SKM-1 (cell line): ENCODE data around the gene TEX2.
"Not testable (repeated sequence)": the region's sequence is repeated elsewhere in the genome, so short reads cannot be mapped to it uniquely, and the experiment has no call there.

Experiments used
- DNase-seq: peaks from one replicate; lab custom pipeline; 2025; ENCODE audit not compliant: unreplicated experiment; lab: John Stamatoyannopoulos, UW

TEX2 gene

DNA sequence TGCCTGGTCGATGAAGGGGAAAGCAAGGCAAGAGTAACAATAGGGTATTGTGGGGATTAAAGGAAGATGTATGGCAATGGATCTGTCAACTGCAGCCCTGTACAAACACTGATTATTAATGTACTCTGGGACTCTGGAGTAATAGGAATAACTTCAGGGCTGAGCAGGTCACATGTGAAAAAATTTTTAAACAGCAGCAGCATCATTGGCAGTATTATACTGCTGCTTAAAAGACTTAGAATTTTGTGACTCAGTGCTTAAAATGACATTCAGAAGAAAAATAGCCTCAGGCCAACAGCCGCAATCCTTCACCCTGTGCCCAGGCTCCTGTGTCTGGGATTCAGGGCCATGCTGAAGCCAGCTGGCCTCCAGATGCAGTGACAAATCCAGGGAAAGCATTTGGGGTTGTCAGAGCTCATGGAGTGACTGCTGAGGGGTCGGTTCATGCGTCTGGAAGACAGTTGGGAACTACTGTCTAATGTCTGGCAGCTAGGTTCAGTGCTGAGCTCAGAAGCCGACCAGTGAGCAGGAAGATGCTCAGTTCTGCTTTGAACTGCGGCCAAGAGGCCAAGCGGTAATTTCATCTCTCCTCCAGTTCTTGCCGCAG is 22.2 kb downstream of the TEX2 start:
- DNase-seq: no peak

DNA sequence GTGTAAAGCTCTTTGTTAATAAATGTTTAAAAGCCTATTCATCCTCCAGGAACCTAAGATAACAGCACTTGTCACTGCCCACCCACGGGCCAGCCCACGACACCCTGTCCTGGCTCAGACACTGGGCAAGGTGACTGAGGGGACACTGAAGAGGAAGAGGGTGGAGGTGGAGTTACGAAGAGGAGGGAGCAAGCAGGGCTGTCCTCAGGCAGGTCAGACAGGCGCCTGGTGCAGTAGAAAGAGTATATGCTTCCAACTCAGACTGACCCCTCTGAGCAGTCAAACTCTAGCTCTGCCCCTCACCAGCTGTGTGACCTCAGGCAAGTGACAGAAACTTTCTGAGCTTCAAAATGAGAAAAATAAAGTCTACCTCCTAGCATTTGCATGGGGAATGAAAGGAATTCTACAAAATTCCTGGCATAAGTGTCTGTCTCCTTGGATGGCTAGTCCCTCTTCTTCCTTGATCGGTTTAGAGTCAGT is 22.8 kb downstream of the TEX2 start:
- DNase-seq: no peak

DNA sequence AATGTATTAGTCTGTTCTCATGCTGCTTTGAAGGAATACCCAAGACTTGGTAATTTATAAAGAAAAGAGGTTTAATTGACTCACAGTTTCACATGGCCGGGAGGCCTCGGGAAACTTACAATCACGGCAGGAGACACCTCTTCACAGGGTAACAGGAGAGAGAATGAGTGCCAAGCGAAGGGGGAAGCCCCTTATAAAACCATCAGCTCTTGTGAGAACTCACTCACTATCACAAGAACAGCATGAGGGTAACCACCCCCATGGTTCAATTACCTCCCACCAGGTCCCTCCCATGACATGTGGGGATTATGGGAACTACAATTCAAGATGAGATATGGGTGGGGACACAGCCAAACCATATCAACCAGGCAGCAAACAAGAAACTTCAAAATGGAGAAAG is 24.6 kb downstream of the TEX2 start:
- not testable (repeated sequence) for DNase-seq

DNA sequence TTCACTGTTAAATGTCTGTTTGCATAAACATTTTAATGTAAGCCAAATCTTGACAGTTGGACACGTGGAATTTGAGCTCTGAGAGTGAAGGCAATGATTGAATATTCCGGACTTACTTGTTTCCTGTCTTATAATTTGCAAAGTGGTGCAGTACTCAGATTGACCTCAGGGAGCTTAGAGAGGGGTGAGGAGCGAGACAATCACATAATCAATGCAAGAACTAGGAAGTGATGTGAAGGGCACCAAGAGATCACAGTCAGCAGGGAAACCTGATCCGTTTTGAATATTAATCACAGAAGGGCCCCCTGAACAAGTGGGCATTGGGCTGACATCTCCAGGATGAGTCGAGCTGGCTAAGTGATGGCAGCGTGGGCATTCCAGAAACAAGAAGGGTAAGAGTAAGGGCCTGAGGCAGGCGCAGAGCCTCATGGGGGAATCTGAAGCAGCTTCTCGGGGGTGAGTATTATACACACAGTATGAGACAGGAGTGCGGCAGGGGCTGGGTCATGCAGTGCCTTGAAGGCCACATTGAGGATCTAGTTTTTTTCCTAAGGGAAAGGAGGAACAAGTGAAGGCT is 26.1 kb downstream of the TEX2 start:
- DNase-seq: no peak

DNA sequence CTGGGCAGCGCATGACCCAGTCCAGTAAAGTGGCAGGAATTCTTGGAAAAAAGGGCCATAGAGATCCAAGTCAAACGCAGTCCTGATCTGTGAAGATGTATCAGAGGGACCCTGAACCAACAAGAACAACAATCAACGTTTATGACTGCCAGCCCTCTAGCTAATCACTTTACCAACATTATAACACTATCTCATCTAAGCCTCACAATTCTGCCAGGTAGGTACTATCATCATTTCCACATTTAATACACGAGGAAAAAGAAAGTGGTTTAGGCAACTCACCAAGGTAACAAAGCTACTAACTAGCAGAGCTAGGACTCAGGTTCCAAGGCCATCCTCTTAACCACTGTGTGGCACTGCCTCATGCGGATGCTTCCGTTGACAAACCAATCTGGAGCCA is 28.1 kb downstream of the TEX2 start:
- no peak for DNase-seq

DNA sequence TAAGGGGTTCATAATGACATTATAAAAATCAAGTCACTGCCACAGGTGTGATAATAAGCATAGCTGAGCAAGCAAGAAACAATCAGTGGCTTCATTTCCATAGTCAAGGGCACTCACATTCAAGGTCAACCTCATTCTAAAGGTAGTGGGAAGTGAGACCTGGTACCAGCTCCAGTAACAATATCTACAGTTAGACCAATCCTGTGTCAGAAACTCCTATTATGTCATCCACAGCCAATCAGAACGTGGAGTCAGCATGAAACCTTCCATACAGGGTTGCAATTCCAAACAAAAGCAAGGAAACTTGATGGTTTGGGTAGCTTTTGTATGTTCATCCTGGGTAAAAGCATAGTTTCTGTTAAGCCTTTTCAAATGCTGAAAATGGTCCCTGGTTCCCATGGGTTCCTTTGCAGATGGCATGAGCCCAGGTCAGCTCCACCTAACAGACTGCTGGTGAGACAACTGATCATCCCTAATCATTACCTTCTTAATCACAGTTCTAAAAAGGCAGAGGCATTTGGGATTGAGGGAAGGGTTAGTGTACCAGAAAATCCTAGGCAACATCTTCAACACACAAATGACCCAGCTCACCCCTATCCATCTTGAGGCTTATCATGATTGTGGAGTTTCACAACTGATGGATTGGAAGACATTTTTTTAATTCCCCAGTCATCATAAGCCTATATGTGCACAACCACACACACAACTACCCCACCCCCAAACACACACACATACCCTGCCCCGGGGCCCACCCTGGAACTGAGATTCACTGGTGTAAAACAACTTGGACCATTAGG is 30.4 kb downstream of the TEX2 start:
- DNase-seq: no peak

DNA sequence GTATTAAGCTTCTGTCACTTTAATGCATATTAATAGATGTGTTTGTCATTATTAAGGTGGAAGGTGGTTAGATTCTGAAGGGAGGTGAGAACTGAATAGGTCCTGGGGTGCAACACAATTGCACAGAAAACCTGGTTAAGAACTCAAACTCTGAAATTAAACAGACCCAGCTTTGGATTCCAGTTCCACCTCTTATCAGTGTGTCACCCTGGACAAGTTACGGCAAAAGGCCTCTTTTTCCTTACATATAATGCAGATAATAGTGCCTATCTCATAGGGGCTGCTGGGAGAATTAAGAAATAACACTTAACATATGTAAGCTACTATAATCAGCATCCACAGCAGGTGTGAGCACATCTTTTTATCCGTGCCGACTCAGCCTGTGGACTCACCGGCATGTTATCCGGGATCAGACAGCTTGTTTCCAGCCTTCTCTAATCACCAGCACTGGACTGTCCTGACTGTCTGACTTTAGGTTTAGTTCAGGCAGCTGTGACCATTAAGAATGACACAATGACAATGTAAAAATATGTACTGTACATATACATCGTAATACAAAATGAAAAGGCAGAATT is 31.4 kb downstream of the TEX2 start:
- no peak for DNase-seq

DNA sequence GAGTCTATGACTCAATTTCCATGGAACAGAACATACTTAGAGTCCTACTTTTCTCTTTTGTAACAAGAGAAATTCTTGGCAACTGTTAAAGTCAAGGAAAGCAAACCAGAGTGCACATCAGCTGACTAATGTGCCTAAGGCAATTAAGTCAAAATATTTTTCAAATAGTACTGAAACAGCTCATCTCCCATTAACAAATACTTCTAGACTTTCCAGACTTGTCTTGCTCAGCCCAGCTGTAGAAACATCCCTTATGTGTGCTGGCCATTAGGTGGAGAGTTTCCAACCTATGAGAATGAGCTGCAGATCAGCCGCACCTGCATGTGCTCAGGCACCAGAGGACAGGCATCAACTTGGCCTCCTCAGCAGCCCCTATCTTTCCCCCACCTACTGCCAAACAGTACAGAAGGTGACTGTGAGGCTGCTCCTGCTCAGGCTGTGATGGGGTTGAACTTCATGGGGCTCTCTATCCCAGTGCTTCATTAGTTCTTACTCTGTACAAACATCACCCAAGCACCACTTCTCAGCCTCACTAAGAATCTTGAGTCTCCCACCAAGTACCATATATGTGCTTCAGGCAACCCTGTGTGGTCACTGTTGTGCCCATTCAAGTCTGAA is 32.2 kb downstream of the TEX2 start:
- no peak for DNase-seq

DNA sequence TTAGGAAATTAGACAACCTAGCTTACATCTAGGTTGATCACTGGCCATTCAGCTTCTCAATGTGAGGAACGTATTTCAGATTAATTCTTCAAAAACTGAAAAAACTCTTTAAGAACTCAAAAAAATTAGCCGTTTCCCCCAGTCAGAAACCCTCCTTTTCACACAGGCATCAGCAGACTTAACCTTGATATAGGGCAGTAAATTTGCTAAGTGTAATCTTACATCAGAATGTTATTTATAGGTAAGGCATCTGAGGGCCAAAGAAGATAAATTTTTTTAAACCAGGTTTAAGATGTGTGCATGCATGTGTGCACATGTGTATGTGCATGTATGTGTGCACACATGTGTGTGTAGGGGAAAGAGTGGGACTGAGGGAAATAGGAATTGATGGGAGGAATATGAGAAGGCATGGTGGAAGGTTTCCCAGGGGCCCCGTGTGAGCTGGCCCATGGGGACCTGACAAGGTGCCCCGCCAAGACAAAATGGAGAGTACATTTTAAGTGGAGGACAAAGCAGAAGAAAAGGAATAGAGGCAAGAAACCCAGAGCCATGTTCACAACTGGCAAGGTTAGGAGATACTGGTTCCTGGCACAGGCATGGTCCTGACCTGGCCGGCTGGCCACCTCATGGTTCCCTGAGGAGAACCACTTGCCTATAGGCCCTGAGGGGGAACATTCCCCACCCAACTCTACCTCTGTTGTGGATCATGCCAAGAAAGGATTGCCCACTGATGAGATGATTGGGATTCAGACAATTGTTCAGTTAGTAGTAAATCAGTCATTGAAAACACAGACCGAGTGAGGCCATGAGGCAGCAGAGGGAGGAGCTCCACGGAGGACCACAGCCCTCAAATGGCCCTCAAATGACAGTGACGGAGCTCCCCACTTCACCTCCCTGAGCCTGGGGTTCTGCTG is 33.0 kb downstream of the TEX2 start:
- DNase-seq: no peak

DNA sequence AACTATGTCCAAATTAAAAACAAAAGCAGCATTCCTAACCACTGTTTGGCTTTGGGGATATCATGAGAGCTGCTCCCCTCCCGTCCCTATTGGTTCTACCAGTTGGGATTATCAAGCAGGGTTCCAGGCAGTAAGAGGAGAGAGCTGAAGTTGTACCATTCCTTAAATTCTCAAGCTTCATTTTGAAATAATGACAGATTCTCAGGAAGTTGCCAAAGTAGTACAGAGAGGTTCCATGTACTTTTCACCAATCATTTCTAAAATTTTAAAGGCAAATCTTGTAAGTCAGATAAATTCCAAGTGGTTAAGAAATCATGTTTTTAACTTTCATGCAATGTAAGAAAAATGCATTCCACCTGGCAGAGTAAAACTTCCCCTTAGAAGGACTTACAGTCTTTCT is 36.9 kb downstream of the TEX2 start:
- no peak for DNase-seq

DNA sequence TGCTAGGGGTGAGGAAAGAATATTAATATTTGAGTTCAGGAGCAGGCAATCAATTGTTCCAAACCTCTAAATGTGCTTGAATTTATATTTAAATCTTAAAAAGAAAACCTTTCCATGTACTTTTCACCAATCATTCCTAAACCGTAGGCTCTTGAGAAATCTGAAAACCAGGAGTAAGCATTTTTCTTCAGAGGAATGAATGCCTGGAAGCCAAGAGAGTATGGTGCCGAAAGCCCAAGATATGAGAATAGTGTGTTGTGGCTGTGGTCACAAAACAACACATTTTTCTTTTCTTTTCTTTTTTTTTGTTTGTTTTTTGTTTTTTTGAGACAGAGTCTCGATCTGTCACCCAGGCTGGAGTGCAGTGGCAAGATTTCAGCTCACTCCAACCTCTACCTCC is 37.6 kb downstream of the TEX2 start:
- DNase-seq: no peak

DNA sequence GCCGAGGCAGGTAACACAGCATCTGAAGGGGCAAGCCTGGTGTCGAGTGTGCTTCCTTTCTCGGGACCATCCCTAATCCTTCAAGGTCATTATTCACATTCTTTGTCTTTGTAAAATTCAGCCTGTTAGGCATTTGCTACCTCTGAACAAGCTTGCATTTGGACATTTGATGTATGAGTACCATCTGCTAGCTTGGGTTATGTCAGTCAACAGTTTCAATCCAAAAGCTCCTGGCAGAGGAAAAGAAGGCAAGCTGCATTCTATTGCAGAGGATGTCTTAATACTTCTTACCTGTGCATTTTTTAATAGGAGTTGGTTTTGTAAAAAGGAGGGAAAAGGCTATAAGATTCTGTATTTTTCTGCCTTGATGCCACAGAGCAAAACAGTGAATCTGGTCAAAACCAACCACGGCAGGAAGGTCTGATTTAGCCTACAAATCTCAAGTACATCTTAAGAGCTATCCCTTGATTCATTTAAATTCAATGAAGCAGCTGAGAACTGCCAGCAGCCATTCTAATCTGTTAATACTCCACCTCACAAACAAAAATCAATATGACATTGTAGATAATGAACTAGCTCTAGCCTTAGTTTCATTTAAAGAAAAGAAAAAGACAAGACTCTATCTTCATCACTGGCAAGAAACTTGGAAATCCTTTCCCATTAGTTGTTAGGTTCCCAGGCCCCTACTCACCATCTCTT is 39.0 kb downstream of the TEX2 start:
- no peak for DNase-seq

DNA sequence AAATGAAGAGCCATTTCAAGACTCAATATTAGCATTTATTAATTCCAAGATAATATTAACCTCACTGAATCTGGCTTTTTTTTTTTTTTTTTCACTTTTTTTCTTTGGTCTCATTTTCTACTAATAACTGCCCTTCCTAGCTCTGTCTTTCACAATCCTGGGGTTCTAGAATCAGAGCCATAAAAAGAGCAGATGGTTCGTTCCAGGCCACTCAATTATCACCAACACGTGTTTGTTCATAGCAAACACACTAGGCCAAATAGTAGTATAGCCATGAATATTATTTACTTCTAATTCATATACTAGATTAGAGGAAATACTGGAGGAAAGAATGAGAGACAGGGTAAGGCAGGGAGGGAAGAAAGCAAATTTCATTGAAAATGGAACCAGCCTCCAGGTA is 39.8 kb downstream of the TEX2 start:
- no peak for DNase-seq

DNA sequence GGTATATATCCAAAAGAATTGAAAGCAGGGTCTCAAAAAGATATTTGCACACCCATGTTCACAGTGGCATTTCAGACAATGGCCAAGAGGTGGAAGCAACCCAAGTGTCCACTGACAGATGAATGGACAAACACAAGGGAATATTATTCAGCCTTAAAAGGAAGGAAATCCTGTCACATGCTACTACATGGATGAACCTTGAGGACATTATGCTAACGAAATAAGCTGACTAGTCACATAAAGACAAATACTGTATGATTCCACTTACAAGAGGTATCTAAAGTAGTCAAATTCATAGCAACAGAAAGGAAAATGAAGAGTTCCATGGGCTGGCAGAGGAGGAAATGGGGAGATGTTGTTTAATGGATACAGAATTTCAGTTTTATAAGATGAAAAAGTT is 41.4 kb downstream of the TEX2 start:
- DNase-seq: no peak

DNA sequence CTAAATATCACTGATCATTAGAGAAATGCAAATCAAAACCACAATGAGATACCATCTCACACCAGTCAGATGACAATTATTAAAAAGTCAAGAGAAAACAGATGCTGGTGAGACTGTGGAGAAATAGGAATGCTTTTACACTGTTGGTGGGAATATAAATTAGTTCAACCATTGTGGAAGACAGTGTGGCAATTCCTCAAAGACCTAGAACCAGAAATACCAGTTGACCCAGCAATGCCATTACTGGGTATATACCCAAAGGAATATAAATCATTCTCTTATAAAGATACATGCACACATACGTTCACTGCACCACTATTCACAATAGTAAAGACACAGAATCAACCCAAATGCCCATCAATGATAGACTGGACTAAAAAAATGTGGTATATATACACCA is 42.5 kb downstream of the TEX2 start:
- not testable (repeated sequence) for DNase-seq

DNA sequence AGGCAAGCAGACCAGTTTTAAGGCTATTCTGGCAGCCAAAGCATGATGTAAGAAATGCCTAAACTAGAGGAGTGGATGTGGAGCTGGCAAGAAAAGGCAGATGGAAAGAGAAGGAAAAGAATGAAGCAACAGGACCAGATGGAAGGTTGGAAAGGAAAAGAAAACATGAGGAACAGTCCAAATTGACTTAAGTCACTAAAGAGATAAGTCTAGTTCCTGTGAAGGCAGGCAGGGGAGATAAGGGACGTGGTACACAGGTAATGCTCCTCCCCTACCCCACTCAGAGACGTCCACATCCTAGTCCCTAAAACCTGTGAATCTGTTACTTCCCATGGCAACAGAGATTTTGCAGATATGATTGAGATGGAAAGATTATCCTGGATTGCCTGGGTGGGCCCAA is 43.5 kb downstream of the TEX2 start:
- no peak for DNase-seq

DNA sequence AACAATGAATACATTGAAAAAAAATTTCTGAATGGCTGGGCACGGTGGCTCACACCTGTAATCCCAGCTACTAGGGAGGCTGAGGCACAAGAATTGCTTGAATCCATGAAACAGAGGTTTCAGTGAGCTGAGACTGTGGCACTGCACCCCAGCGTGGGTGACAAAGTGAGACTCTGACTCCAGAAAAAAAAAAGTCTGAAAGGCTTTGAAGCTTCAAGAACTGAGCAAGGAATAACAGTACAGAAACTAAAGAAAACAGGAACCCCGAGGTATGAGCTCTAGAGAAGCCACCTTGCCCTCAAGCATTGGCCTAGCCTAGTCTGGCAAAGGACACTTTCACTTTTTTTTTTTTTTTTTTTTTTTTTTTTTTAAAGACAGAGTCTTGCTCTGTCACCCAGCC is 45.0 kb downstream of the TEX2 start:
- DNase-seq: no peak

DNA sequence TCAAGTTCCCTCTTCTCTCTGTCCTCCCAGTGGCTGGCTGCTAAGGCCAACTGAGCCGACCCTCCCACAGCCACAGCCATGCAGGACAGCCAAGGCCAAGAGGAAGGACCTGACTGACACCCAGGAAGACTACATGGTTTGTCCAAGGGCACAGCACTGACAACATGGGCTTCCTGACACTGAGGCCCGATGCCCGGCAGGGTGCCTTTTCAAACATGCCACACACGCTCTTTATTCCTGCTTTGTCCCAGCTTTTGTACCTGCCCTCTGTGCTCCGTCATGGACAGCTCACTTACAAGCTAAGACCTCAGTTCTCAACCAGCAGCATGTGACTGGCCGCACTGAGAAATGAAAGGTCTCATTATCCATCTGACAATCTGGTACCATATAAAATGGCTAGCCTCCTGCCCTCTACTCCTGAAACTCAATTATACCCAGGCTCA is 45.8 kb downstream of the TEX2 start:
- no peak for DNase-seq

DNA sequence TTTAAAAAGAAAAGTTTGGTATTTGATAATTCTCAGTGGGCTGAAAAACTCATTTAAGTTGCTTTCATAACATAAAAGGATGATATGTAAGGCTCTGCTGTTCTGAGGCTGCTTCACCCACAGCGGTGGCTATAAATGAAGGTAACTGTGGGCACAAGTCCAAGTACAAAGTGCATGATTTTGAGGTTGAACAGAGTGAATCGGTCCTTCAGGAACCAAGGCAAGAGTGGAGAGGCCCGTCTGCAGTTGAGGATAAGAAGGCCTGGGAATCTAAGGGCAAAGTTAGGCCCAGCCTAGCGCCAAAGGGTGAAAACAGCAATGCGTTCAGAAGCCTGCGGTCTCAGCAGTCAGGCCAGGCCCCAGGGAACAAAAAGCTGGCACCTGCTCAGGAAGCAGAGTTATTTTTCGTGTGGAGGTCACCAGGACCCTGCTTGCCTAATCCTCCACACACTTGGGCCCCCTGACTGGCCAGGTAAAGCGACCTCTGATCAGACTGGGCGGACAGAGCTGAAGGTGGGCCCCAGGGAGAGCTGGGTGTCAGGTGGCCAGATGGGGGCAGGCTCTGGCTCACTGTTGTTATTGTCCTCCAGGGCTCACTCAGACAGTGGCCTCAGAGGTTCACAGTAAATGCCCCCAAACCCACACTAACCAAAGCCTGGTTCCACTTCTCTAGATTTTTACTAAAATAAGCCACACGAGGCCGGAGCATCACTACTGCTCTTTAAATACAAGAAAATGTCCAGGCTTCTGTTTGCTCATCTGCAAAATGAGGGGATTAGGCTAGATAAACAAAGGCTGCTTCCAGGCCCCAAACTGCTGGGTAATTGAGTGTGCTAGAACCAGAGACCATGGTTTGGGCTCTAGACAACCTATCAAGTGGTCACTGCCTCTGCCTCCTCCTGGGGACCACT is 46.5 kb downstream of the TEX2 start:
- no peak for DNase-seq
